ENCODE results near the gene BEAN1.

Gene BEAN1

DNA sequence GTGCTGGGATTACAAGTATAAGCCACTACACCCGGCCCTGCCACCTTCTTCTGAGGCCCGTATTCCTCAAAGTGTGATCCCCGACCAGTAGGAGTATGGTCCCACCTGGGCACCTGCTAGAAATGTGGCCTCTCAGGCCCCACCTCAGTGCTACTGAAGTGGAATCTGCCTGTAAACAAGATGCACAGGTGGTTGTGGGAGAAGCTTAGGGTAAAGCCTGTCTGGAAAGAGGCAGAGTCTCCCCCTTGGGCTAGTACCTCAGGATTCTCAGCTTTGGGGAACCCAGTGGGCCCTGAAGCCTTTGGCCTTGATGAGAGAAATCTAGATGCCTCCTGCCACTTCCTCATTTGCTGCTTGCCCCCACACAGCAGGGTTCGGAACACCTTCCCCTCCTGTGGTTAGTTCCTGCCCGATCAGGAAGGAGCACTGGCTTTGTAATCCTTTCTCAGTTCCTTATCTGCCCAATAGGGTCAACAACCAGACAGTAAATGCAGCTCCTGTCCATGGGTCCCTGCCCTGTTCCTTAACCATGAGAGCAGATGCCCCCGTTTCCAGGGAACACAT, 97.6 kb downstream of the BEAN1 start:
- Histone ChIP-seq H3K4me3 (ENCODE audit: low read depth, low read length) (no peak overlapping the region), H3K4me1 (no peaks in the 10 kb centered on the region), H3K9me3 (no peaks in the 10 kb centered on the region), H3K27me3 (no peaks in the 10 kb centered on the region), H3K36me3 (no peaks in the 10 kb centered on the region)
- no peak for DNase-seq
- TF ChIP-seq, protein P1, sequence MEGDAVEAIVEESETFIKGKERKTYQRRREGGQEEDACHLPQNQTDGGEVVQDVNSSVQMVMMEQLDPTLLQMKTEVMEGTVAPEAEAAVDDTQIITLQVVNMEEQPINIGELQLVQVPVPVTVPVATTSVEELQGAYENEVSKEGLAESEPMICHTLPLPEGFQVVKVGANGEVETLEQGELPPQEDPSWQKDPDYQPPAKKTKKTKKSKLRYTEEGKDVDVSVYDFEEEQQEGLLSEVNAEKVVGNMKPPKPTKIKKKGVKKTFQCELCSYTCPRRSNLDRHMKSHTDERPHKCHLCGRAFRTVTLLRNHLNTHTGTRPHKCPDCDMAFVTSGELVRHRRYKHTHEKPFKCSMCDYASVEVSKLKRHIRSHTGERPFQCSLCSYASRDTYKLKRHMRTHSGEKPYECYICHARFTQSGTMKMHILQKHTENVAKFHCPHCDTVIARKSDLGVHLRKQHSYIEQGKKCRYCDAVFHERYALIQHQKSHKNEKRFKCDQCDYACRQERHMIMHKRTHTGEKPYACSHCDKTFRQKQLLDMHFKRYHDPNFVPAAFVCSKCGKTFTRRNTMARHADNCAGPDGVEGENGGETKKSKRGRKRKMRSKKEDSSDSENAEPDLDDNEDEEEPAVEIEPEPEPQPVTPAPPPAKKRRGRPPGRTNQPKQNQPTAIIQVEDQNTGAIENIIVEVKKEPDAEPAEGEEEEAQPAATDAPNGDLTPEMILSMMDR (IDR thresholded peaks at IDR 0.05; ENCODE audit: low read depth, low read length) = no peak

- Histone ChIP-seq H3K27me3 (no peaks in the 10 kb centered on the region), H3K4me1 (no peaks in the 10 kb centered on the region), H3K4me3 (ENCODE audit: low read depth, low read length) (no peak overlapping the region), H3K9me3 (no peaks in the 10 kb centered on the region), H3K36me3 (no peaks in the 10 kb centered on the region)
- DNase-seq = no peak
- TF ChIP-seq, protein P1 (IDR thresholded peaks at IDR 0.05; ENCODE audit: low read depth, low read length) = no peak
Observed at GRCh38 chr16:66525396-66526180, 98.5 kb downstream of the BEAN1 start.

- TF ChIP-seq, protein P1 (IDR thresholded peaks at IDR 0.05; ENCODE audit: low read depth, low read length) = no peak
- Histone ChIP-seq H3K27me3 (no peaks in the 10 kb centered on the region), H3K9me3 (no peaks in the 10 kb centered on the region), H3K36me3 (no peaks in the 10 kb centered on the region), H3K4me3 (ENCODE audit: low read depth, low read length) (no peak overlapping the region), H3K4me1 (no peaks in the 10 kb centered on the region)
- no peak for DNase-seq
Observed at GRCh38 chr16:66528294-66528693, 101.2 kb downstream of the BEAN1 start.

GRCh38 chr16:66529475-66529874, 102.4 kb downstream of the BEAN1 start:
- no peaks in the 10 kb centered on the region for H3K9me3 ChIP-seq
- no peaks in the 10 kb centered on the region for H3K4me1 ChIP-seq
- H3K4me3 ChIP-seq (ENCODE audit: low read depth, low read length) = no peak overlapping the region
- H3K27me3 ChIP-seq = no peaks in the 10 kb centered on the region
- no peaks in the 10 kb centered on the region for H3K36me3 ChIP-seq
- DNase-seq = no peak
- TF ChIP-seq, protein P1 (IDR thresholded peaks at IDR 0.05; ENCODE audit: low read depth, low read length) = no peak
